Fibroblast of lung (primary cell): Measurements from ENCODE around the gene TNRC18.

Experiments used
- EZH2 ChIP-seq: IDR thresholded peaks from 2 replicates; pipeline ENCODE4 v1.5.1; 2012; ENCODE audit warnings: low read length, control low read depth, mild to moderate bottlenecking; ENCODE audit errors: missing control alignments
- TF ChIP-seq, protein P1 (sequence below), 2 donors: IDR thresholded peaks in 1 of 2; conservative IDR thresholded peaks in 1 of 2; 1 replicate in 1 of 2; 2 replicates in 1 of 2; pipeline ENCODE4 v1.5.1; 2011 to 2012; ENCODE audit warnings: low read length in 2 of 2, control low read depth in 1 of 2, inconsistent platforms in 1 of 2, low read depth in 1 of 2, mild to moderate bottlenecking in 1 of 2

- TF ChIP-seq EZH2: no peak
- TF ChIP-seq, protein P1, sequence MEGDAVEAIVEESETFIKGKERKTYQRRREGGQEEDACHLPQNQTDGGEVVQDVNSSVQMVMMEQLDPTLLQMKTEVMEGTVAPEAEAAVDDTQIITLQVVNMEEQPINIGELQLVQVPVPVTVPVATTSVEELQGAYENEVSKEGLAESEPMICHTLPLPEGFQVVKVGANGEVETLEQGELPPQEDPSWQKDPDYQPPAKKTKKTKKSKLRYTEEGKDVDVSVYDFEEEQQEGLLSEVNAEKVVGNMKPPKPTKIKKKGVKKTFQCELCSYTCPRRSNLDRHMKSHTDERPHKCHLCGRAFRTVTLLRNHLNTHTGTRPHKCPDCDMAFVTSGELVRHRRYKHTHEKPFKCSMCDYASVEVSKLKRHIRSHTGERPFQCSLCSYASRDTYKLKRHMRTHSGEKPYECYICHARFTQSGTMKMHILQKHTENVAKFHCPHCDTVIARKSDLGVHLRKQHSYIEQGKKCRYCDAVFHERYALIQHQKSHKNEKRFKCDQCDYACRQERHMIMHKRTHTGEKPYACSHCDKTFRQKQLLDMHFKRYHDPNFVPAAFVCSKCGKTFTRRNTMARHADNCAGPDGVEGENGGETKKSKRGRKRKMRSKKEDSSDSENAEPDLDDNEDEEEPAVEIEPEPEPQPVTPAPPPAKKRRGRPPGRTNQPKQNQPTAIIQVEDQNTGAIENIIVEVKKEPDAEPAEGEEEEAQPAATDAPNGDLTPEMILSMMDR (conservative IDR thresholded peaks at IDR 0.05 in 1 of 2, IDR thresholded peaks at IDR 0.05 in 1 of 2; ENCODE audit: low read depth in 1 of 2, low read length in 2 of 2): no peak
Measured at GRCh38 chr7:5345671-5346070, 78.0 kb downstream of the TNRC18 start.
